Ramos (cell line): ENCODE measurements around the gene SLC9A3.
"Not testable (repeated sequence)": the region's sequence is repeated elsewhere in the genome, so short reads cannot be mapped to it uniquely, and the experiment has no call there.

Experiments used
- in situ Hi-C: fragments of 300-500 bp; cut with MboI; formaldehyde crosslinking; loops from one replicate; pipeline ENCODE4 v1.14.3; 2022; ENCODE audit warnings: low sequenced_read_pairs; ENCODE audit not compliant: unreplicated experiment

The SLC9A3 gene

GRCh38 chr5:493119-493701, 31.0 kb downstream of the SLC9A3 start:
- in situ Hi-C loops: no loop called here

- in situ Hi-C loops: no loop called here
These were observed 31.8 kb downstream of the SLC9A3 start for GRCh38 chr5:492314-492893.

- in situ Hi-C loops: no loop called here
These were observed 32.4 kb downstream of the SLC9A3 start for GRCh38 chr5:491856-492155.

DNA sequence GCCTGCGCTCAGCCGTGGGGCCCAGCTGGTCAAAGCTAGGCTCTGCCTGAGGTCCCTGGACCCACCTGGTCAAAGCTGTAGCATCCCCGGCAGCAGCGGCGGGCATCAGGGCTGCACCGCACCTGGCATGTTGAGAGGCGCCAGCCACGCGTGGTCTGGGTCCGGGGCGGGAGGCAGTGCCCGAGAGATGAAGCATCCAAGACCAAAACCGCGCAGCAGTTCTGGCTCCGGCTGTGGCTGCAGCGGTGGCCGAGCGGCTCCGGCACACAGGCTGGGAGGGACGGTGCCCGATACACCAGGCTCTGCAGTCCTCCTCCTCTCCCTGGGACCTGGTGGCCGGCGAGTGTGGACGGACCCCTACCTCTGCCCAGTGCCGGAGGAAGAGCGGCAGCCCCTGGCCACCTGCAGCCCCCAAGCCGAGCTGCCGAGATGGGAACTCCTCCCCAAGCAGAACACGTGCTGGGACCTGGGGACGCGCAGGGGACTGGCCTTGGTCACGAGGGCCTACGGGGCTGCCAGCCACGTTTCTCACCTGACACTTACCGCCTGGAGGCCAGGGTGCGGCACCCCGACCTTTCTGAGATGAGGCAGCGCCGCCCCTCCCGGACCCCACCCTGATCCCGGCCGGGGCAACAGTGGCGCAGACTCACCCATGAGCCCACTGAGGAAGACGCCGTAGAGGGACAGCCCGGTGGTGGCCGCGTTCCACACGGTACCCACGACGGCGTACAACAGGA, 33.0 kb downstream of the SLC9A3 start:
- in situ Hi-C loops: no loop called here

- in situ Hi-C loops: no loop called here
These were observed 33.8 kb downstream of the SLC9A3 start for GRCh38 chr5:490116-491106.

DNA sequence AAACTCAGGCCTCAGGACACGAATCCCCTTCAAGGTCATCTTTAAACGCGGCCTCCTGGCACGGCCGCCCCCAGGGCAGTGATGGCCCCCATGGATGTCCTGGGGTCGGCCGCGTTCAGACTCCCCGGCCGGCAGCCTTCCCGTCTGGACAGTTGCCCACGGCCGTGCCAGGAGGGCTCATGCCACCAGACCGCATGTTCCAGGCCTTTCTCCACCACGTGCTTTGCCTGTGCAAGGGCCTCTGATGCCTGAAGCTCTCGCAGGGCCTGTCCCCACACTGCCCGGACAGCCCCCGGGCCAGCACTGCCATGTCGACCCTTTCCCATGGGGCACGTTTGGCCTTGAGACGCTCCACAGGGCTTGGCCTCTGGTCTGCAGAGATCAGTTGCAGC, 34.6 kb downstream of the SLC9A3 start:
- in situ Hi-C loops: no loop called here

- in situ Hi-C loops: no loop called here
These were observed 35.2 kb downstream of the SLC9A3 start for GRCh38 chr5:488744-489688.

DNA sequence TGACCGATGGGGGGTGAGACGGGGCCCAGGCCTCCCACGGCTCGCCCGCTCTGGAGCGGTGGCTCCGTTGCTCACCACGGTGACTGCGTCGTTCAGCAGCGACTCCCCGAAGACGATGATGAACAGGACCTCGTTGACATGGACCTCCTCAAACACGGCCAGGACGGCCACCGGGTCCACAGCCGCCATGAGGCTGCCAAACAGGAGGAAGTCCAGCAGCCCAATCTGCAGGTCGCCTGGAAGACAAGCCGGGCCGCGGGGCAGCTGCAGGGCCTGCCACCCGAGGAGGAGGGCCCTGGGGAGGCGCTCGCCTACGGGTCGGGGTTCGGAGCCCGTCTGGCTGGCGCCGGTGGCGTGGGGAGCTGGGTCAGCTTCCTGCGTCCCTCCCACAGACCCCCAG, 36.0 kb downstream of the SLC9A3 start:
- in situ Hi-C loops: no loop called here

DNA sequence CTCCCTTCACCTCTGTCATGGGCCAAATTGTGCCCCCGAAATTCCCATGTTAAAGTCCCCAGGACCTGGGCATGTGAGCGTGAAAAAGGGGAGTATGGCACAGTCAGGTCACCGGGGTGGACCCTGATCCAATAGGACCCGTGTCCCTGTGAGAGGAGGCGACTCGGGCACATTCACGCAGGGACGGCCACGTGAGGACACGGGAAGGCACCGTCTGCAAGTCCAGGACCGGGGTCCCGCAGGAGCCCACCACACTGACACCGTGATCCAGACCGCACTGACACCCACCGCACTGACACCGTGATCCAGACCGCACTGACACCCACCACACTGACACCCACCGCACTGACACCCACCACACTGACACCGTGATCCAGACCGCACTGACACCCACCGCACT, 37.7 kb downstream of the SLC9A3 start:
- in situ Hi-C loops: not testable (repeated sequence)

DNA sequence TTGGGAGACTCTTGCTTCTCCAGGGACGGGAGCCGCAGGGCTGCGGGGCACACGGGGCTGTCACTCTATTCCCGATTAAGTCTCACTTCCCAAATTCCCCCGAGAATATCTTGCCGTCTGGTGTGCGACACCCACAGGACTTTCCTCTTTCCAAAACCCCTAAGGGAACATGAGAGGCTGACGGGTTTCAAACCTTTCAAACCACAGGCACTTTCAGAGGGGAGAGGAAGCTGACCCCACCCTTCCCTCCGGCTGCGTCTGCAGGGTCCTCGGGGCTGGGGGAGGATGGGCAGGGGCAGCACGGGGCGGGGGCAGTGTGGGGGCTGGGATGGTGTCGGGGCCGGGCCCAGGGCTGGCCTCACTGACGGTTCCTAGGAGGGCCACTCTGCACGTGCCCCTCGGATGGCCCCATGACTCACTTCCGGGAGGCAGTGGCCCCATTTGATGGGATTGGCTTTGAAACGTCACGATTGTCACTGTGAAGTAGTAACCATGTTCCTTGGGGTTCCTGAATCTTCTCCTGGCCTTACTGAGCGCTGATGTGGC, 38.2 kb downstream of the SLC9A3 start:
- in situ Hi-C loops: no loop called here

GRCh38 chr5:485113-485945, 38.9 kb downstream of the SLC9A3 start:
- in situ Hi-C loops: no loop called here

DNA sequence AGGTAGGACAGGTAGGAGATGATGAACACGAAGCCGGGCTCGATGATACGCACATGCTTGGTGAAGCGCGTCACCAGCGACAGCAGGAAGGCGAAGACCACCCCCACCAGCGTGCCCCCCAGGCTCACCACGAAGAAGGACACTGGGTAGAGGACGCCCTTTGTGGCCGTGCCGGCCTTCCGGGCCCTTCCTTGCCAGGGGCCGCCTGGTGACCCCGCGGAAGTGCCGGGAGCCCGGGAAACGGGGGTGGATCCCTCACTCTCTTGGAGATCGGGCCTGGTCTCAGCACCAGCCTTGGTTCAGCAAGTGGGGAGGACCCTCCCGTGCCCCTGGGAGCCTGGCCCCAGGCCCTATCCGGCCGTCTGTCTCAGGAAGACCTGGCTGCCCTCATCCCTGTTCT, 39.7 kb downstream of the SLC9A3 start:
- in situ Hi-C loops: no loop called here

- in situ Hi-C loops: no loop called here
These were observed 40.7 kb downstream of the SLC9A3 start for GRCh38 chr5:483434-484140.

- in situ Hi-C loops: no loop called here
These were observed 41.2 kb downstream of the SLC9A3 start for GRCh38 chr5:483011-483410.

DNA sequence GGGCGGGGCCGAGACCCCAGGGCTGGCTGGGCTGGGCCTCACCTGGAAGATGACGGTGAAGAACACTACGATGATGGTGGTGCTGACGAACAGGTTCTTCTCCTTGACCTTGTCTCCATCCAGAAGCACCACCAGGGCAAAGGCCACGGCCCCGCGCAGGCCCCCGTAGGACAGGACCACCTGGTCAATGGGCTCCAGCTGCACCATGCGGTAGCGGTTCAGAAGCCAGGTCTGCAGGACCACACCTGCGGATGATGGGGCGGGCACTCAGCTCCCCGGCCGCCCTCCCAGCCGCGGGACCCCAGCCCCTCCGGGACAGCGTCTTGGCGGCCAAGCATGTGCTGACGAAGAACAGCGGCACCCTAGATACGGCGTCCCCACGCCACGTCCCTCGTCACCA, 41.7 kb downstream of the SLC9A3 start:
- in situ Hi-C loops: no loop called here

- in situ Hi-C loops: no loop called here
These were observed 42.2 kb downstream of the SLC9A3 start for GRCh38 chr5:482021-482420.

- in situ Hi-C loops: no loop called here
These were observed 42.9 kb downstream of the SLC9A3 start for GRCh38 chr5:481347-481746.
